ENCODE results near the gene COMMD8.

Gene COMMD8

DNA sequence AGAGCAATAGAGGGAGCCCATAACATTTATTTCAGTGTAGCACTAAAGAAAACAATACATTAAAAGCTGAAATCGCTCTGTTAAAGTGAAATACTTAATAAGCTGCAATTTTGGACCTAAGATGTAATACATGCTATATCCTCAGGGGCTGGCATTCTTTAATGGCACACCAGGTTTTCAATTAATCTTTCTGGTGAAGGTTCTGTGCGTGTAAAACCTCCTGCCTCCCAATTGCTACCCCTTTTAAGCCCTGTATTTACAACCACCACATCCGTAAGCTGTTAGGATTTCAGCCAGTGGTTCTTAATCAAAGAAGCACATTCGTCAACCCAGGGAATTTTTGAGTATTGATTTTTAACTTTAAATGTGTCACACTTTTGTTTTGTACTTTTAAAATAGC is 7.6 kb upstream of the COMMD8 start:
- Histone ChIP-seq H3K27ac (ENCODE audit: low read length) (no peak overlapping the region), H3K4me2 (ENCODE audit: low read depth, low read length) (no peak overlapping the region), H2AFZ (ENCODE audit: low read length) (no peak overlapping the region), H3K4me1 (ENCODE audit: low read length) (no peaks in the 10 kb centered on the region), H3K27me3 (replicated peaks; ENCODE audit: insufficient read depth, low read length) (no peaks in the 10 kb centered on the region), H3F3A (ENCODE audit: insufficient read depth, low read length) (no peaks in the 10 kb centered on the region), H3K79me2 (ENCODE audit: low read length) (no peaks in the 10 kb centered on the region), H3K9me3 (replicated peaks; ENCODE audit: insufficient read depth, low read length) (no peaks in the 10 kb centered on the region), H3K36me3 (replicated peaks; ENCODE audit: insufficient read depth, low read length) (no peaks in the 10 kb centered on the region), H3K9ac (ENCODE audit: low read length) (no peak overlapping the region), H3K9me2 (replicated peaks; ENCODE audit: insufficient read depth, low read length) (no peaks in the 10 kb centered on the region), H4K20me1 (ENCODE audit: insufficient read depth, low read length) (no peaks in the 10 kb centered on the region), H3K4me3 (ENCODE audit: low read length) (no peak overlapping the region)
- no peak for TF ChIP-seq EZH2phosphoT487 (IDR thresholded peaks at IDR 0.05; ENCODE audit: low read length)
- TF ChIP-seq EZH2 (optimal IDR thresholded peaks at IDR 0.05; ENCODE audit: low read depth, low read length), result no peak
- TF ChIP-seq, protein P1, sequence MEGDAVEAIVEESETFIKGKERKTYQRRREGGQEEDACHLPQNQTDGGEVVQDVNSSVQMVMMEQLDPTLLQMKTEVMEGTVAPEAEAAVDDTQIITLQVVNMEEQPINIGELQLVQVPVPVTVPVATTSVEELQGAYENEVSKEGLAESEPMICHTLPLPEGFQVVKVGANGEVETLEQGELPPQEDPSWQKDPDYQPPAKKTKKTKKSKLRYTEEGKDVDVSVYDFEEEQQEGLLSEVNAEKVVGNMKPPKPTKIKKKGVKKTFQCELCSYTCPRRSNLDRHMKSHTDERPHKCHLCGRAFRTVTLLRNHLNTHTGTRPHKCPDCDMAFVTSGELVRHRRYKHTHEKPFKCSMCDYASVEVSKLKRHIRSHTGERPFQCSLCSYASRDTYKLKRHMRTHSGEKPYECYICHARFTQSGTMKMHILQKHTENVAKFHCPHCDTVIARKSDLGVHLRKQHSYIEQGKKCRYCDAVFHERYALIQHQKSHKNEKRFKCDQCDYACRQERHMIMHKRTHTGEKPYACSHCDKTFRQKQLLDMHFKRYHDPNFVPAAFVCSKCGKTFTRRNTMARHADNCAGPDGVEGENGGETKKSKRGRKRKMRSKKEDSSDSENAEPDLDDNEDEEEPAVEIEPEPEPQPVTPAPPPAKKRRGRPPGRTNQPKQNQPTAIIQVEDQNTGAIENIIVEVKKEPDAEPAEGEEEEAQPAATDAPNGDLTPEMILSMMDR (IDR thresholded peaks at IDR 0.05; ENCODE audit: low read length), result no peak
- no peak for DNase-seq

DNA sequence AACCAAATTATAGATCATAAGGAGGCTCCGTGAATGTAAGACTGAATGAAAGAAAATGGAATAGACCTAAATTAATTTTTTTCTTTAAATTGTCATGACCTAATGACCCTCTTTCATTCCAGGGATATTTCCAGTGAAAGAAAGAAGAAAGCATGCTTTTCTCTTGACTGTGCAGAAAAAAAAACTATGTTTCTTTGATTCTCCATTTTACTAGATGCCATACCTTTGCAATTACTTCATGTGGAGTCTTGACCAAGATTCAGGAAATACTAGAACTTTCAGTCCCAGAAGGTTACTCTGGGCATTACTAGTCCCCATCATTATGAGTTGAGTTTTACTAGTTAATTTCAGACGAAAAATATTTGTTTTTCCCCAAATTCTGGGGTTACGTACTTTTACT is 6.4 kb upstream of the COMMD8 start:
- Histone ChIP-seq H3K4me1 (ENCODE audit: low read length) (no peaks in the 10 kb centered on the region), H3K27ac (ENCODE audit: low read length) (no peak overlapping the region), H3K4me3 (ENCODE audit: low read length) (no peak overlapping the region), H3K27me3 (replicated peaks; ENCODE audit: insufficient read depth, low read length) (no peaks in the 10 kb centered on the region), H3F3A (ENCODE audit: insufficient read depth, low read length) (no peaks in the 10 kb centered on the region), H2AFZ (ENCODE audit: low read length) (no peak overlapping the region), H3K9ac (ENCODE audit: low read length) (no peak overlapping the region), H3K4me2 (ENCODE audit: low read depth, low read length) (no peak overlapping the region), H4K20me1 (ENCODE audit: insufficient read depth, low read length) (no peaks in the 10 kb centered on the region), H3K9me2 (replicated peaks; ENCODE audit: insufficient read depth, low read length) (no peaks in the 10 kb centered on the region), H3K36me3 (replicated peaks; ENCODE audit: insufficient read depth, low read length) (no peaks in the 10 kb centered on the region), H3K79me2 (ENCODE audit: low read length) (no peaks in the 10 kb centered on the region), H3K9me3 (replicated peaks; ENCODE audit: insufficient read depth, low read length) (no peaks in the 10 kb centered on the region)
- no peak for DNase-seq
- TF ChIP-seq, protein P1 (IDR thresholded peaks at IDR 0.05; ENCODE audit: low read length), result no peak
- TF ChIP-seq EZH2 (optimal IDR thresholded peaks at IDR 0.05; ENCODE audit: low read depth, low read length), result no peak
- TF ChIP-seq EZH2phosphoT487 (IDR thresholded peaks at IDR 0.05; ENCODE audit: low read length), result no peak

DNA sequence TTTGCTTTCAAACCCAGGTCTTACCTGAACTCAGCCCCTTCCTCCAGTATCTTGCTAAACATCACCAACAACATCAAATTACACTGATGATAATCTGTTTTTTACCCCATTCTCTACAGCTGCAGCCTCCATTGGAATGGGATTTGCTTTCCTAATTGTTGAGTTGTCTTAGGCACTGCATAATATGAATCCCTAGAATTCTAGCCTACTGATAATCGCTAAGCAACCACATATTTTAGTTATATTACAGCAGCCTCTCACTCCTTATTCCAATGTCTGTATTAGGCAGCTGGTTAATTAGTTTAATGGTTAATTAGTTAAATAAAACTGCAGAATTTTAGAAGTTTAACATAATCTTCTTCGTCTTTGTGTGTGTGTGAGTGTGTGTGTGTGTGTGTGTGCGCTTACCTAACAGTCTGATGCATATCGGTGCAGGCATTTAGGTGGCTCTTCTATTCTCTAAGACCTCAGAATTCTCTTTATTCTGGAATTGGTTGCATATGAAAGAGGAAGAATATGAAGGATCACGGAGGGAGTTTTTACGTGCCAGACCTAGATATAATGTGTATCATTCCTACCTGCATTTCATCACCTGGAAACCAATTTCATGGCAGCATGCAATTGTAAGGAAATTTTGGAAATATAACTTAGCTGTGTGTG is 5.3 kb upstream of the COMMD8 start:
- Histone ChIP-seq H4K20me1 (ENCODE audit: insufficient read depth, low read length) (no peaks in the 10 kb centered on the region), H3K36me3 (replicated peaks; ENCODE audit: insufficient read depth, low read length) (no peaks in the 10 kb centered on the region), H2AFZ (ENCODE audit: low read length) (no peak overlapping the region), H3K9ac (ENCODE audit: low read length) (no peak overlapping the region), H3F3A (ENCODE audit: insufficient read depth, low read length) (no peaks in the 10 kb centered on the region), H3K4me2 (ENCODE audit: low read depth, low read length) (no peak overlapping the region), H3K27me3 (replicated peaks; ENCODE audit: insufficient read depth, low read length) (no peaks in the 10 kb centered on the region), H3K9me2 (replicated peaks; ENCODE audit: insufficient read depth, low read length) (no peaks in the 10 kb centered on the region), H3K4me3 (ENCODE audit: low read length) (no peak overlapping the region), H3K4me1 (ENCODE audit: low read length) (no peaks in the 10 kb centered on the region), H3K27ac (ENCODE audit: low read length) (no peak overlapping the region), H3K9me3 (replicated peaks; ENCODE audit: insufficient read depth, low read length) (no peaks in the 10 kb centered on the region), H3K79me2 (ENCODE audit: low read length) (no peaks in the 10 kb centered on the region)
- TF ChIP-seq EZH2phosphoT487 (IDR thresholded peaks at IDR 0.05; ENCODE audit: low read length) (no peak), EZH2 (optimal IDR thresholded peaks at IDR 0.05; ENCODE audit: low read depth, low read length) (no peak)
- TF ChIP-seq, protein P1 (IDR thresholded peaks at IDR 0.05; ENCODE audit: low read length), result no peak
- DNase-seq, result no peak

Data from MM.1S (cell line).